ENCODE measurements around the gene CAMK2G. TPM values are rescaled to one million over a fixed set of nuclear protein-coding genes. Genes with fewer than 3 reads are reported as not detected.
"Not testable (repeated sequence)": the region's sequence is repeated elsewhere in the genome, so short reads cannot be mapped to it uniquely, and the experiment has no call there.

The CAMK2G gene
- total RNA-seq, 3 donors from 2014 or later: 22.6 to 28.0 (median 27.2) TPM

DNA sequence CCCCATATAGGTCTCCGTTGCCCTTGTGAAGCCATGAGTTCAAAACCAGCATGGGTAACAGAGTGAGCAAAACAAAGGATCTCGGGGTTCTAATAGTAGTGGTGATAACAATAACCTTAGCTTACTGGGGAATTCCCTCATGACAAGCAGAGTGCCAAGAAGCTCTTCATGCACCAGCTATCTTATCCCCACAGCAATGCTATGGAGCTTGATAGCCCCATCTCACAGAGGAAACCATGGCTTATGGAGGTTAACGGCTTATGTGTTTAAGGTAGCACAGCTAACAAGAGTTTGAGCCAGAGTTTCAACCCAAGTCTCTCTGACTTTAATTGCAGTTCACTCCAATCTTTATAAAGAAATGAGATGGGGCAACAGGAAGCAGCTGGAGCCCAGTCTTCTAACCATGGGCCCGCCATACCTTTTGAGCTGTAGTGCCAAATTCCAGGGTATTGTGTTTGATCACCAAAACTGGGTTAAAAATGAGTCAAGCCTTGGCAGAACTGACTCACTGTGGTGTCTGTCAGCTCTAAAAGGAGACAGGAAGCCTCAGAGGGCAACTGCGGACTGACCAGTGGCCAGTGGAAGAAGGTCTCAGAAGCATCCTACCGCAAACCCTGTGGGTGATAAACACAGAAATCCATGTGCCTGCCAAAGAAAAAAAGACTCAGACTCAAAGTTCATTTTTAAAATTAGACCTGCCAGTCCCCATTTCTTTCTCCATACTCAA lies 20.1 kb upstream of the CAMK2G start:
- no peaks in the 10 kb centered on the region for H3K4me1 ChIP-seq
- DNase-seq (ENCODE audit: low spot score in 2 of 2): no peak
- no peak overlapping the region for H3K27ac ChIP-seq
- H3K4me3 ChIP-seq: no peak overlapping the region
- no peak for TF ChIP-seq POLR2AphosphoS5 (IDR thresholded peaks at IDR 0.05)
- TF ChIP-seq POLR2A (IDR thresholded peaks at IDR 0.05): no peak
- H3K9me3 ChIP-seq: no peaks in the 10 kb centered on the region
- H3K27me3 ChIP-seq: no peaks in the 10 kb centered on the region
- intact Hi-C loops (cut with DNase I; ENCODE audit: low total_unique reads): no loop called here
- H3K36me3 ChIP-seq: no peaks in the 10 kb centered on the region

DNA sequence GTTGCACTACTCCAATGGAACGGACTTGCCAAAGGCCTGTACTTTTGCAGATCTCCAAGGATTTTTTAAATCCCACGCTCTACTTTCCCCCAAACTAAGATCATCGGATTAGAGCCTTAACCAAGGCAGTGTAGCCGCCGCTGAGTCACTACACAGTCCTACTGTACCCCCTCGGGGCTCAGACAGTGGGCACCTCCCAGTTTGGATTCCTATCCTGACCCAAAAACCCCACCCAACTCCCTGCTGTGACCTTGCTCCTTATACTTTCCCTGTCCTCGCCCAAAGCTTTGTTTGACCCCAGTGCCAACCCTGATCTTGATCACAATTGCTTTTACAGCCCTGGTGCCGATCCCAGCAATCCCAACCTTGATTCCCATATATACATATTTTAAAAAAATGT lies 19.1 kb upstream of the CAMK2G start:
- Histone ChIP-seq H3K27me3 (no peaks in the 10 kb centered on the region), H3K36me3 (no peaks in the 10 kb centered on the region), H3K27ac (no peak overlapping the region), H3K4me1 (peaks cover 7% of the 10 kb centered on the region in 2 donors), H3K4me3 (no peak overlapping the region), H3K9me3 (no peaks in the 10 kb centered on the region)
- intact Hi-C loops (cut with DNase I; ENCODE audit: low total_unique reads): no loop called here
- no peak for DNase-seq (ENCODE audit: low spot score in 2 of 2)
- no peak for TF ChIP-seq POLR2AphosphoS5 (IDR thresholded peaks at IDR 0.05)
- TF ChIP-seq, protein P1, sequence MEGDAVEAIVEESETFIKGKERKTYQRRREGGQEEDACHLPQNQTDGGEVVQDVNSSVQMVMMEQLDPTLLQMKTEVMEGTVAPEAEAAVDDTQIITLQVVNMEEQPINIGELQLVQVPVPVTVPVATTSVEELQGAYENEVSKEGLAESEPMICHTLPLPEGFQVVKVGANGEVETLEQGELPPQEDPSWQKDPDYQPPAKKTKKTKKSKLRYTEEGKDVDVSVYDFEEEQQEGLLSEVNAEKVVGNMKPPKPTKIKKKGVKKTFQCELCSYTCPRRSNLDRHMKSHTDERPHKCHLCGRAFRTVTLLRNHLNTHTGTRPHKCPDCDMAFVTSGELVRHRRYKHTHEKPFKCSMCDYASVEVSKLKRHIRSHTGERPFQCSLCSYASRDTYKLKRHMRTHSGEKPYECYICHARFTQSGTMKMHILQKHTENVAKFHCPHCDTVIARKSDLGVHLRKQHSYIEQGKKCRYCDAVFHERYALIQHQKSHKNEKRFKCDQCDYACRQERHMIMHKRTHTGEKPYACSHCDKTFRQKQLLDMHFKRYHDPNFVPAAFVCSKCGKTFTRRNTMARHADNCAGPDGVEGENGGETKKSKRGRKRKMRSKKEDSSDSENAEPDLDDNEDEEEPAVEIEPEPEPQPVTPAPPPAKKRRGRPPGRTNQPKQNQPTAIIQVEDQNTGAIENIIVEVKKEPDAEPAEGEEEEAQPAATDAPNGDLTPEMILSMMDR (IDR thresholded peaks at IDR 0.05): no peak
- no peak for TF ChIP-seq POLR2A (IDR thresholded peaks at IDR 0.05)

- H3K4me1 ChIP-seq: peaks cover 12 to 17% of the 10 kb centered on the region in 2 donors
- no peak overlapping the region for H3K27ac ChIP-seq
- TF ChIP-seq POLR2A (IDR thresholded peaks at IDR 0.05): no peak
- TF ChIP-seq POLR2AphosphoS5 (IDR thresholded peaks at IDR 0.05): no peak
- TF ChIP-seq, protein P1 (IDR thresholded peaks at IDR 0.05): no peak
- no peaks in the 10 kb centered on the region for H3K9me3 ChIP-seq
- no peaks in the 10 kb centered on the region for H3K36me3 ChIP-seq
- no peak for DNase-seq (ENCODE audit: low spot score in 2 of 2)
- no peaks in the 10 kb centered on the region for H3K27me3 ChIP-seq
- intact Hi-C loops (cut with DNase I; ENCODE audit: low total_unique reads): no loop called here
- no peak overlapping the region for H3K4me3 ChIP-seq
These were observed 18.1 kb upstream of the CAMK2G start for GRCh38 chr10:73892310-73893030.

GRCh38 chr10:73891540-73891939 lies 17.2 kb upstream of the CAMK2G start:
- DNase-seq (ENCODE audit: low spot score in 2 of 2): no peak
- intact Hi-C loops (cut with DNase I; ENCODE audit: low total_unique reads): no loop called here

GRCh38 chr10:73890830-73891229 lies 16.5 kb upstream of the CAMK2G start:
- DNase-seq (ENCODE audit: low spot score in 2 of 2); H3K27me3 ChIP-seq; H3K9me3 ChIP-seq; H3K4me3 ChIP-seq; intact Hi-C loops (cut with DNase I; ENCODE audit: low total_unique reads); H3K36me3 ChIP-seq: not testable (repeated sequence)
- peaks cover 21 to 30% of the 10 kb centered on the region in 2 donors for H3K4me1 ChIP-seq
- H3K27ac ChIP-seq: peak overlapping the region; percentile 49 to 91

More at GRCh38 chr10:73891540-73891939, 17.2 kb upstream of the CAMK2G start:
- no peaks in the 10 kb centered on the region for H3K27me3 ChIP-seq
- no peaks in the 10 kb centered on the region for H3K36me3 ChIP-seq
- no peak overlapping the region for H3K4me3 ChIP-seq
- H3K9me3 ChIP-seq: no peaks in the 10 kb centered on the region
- no peak for TF ChIP-seq POLR2A (IDR thresholded peaks at IDR 0.05)
- no peak overlapping the region for H3K27ac ChIP-seq
- H3K4me1 ChIP-seq: peaks cover 17 to 25% of the 10 kb centered on the region in 2 donors

- intact Hi-C loops (cut with DNase I; ENCODE audit: low total_unique reads): no loop called here
- peak overlapping the region; percentile 49 to 91 for H3K27ac ChIP-seq
These were observed 15.9 kb upstream of the CAMK2G start for GRCh38 chr10:73890261-73890660.

DNA sequence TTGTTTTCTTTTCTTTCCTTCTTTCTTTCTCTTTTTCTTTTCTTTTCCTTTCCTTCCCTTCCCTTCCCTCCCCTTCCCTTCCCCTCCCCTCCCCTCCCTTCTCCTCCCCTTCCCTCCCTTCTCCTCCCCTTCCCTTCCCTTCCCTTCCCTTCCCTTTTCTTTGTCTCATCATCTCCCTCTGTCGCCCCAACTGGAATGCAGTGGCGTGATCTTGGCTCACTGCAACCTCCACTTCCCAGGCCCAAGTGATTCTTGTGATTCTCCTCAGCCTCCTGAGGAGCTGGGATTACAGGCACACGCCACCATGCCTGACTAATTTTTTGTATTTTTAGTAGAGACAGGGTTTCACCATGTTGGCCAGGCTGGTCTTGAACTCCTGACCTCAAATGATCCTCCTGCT lies 15.1 kb upstream of the CAMK2G start:
- peaks cover 21 to 30% of the 10 kb centered on the region in 2 donors for H3K4me1 ChIP-seq
- H3K9me3 ChIP-seq; DNase-seq (ENCODE audit: low spot score in 2 of 2); H3K27me3 ChIP-seq; H3K36me3 ChIP-seq; H3K4me3 ChIP-seq: not testable (repeated sequence)
- peak overlapping the region; percentile 48 to 91 for H3K27ac ChIP-seq
- intact Hi-C loops (cut with DNase I; ENCODE audit: low total_unique reads): loop anchor here (10.0 kb wide), 1 partner anchor 55 kb away; no protein-coding TSS in a partner anchor

More at GRCh38 chr10:73890261-73890660, 15.9 kb upstream of the CAMK2G start:
- TF ChIP-seq POLR2A (IDR thresholded peaks at IDR 0.05): no peak
- TF ChIP-seq, protein P1 (IDR thresholded peaks at IDR 0.05): no peak
- no peak for TF ChIP-seq POLR2AphosphoS5 (IDR thresholded peaks at IDR 0.05)
- H3K36me3 ChIP-seq: no peaks in the 10 kb centered on the region
- no peak for DNase-seq (ENCODE audit: low spot score in 2 of 2)
- H3K4me1 ChIP-seq: peaks cover 21 to 30% of the 10 kb centered on the region in 2 donors
- H3K4me3 ChIP-seq: no peak overlapping the region
- H3K9me3 ChIP-seq: no peaks in the 10 kb centered on the region
- H3K27me3 ChIP-seq: no peaks in the 10 kb centered on the region
